Retina (tissue), 1 donor: ENCODE results near the gene DRGX.
A peak's percentile ranks its signal among the peaks of the same experiment; 100 is the strongest.

Experiments
- DNase-seq: peaks from one replicate; pipeline ENCODE4 v3.0.0-alpha.2; 2016

The DRGX gene

DNA sequence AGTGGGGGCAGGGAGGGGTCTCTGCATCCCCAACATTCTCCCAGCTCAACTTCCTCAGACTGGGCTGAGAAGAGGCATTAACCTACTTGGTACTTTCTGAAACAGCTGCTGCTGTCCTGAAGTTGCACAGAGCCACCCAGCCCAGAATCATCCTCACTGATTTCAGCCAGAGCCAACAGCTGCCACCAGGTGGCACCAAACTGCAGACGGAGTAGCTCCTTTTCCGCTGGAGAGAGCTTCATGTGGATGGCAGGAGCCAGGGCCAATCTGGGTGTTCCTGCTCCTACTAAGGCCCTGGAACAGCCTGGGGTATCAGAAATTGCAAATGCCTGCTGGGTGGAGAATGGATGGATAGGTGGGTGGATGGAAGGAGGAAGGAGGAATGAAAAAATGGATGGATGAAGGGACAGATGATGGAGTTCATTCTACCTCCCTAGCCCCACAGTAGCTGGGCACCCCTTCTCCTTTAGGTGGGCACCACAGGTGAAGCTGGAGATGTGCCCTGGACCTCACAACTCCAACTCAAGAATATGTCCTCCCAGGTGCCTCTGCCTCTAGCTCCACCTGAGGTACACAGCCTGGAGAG, 11.8 kb upstream of the DRGX start:
- peak; percentile 84 for DNase-seq

- no peak for DNase-seq
Measured at GRCh38 chr10:49407151-49407550, 11.3 kb upstream of the DRGX start.

- DNase-seq = no peak
Measured at GRCh38 chr10:49404321-49404878, 8.5 kb upstream of the DRGX start.

DNA sequence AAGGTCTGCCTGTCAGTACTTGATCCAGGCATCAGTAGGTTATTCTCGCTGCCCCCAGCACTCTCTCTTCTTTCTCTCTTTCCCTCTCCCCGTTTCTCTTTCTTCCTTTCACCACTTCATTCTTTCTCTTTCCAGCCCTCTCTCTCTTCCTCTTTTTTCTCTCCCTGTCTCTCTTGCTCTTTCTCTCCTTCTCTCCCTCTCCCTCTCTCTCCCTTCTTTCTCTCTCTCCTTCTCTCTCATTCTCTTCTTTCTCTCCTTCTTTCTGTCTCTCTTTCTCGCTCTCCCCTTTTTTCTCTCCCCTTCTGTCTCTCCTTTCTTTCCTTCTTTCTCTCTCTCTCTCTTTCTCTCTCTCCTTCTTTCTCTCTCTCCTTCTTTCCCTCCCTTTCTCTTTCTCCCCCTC, 7.5 kb upstream of the DRGX start:
- DNase-seq = no peak

DNA sequence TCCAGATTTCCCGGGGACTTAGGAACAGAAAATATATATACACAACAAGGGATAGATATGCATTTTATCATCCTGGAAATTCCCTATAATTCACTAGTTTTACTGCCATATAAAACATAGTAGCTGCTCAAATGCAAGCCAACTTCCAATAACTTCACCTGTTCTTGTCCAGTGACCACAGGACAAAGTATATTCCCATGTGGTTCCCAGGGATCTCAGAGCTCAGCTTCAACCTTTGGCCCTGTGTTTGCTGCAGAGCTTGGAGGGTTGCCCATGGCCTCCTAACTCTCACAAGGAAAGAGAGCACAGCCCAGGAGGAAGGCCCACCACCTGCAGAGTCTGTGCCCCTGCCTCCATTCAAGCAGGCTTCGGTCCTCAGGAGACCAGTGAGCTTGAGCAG, 4.5 kb upstream of the DRGX start:
- no peak for DNase-seq

DNA sequence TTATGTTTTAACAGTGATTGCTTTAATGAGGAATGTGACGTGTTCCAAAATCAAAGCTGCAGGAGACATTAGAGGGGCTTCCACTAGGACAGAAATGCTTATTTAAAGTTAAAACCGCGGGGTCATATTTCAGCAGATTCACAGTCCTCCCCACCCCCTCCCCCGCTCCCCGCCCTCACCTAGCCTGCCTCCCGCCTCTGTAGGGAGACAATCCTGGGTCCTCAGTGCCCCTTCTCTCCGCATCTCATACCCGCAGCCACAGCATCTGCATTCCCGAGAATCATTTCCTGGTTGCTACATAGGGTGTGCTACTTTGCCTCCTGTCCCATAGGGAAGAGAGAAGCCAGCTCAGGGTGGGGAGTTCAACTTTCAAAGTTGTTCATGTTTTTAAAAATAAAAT, 3.1 kb upstream of the DRGX start:
- no peak for DNase-seq

DNA sequence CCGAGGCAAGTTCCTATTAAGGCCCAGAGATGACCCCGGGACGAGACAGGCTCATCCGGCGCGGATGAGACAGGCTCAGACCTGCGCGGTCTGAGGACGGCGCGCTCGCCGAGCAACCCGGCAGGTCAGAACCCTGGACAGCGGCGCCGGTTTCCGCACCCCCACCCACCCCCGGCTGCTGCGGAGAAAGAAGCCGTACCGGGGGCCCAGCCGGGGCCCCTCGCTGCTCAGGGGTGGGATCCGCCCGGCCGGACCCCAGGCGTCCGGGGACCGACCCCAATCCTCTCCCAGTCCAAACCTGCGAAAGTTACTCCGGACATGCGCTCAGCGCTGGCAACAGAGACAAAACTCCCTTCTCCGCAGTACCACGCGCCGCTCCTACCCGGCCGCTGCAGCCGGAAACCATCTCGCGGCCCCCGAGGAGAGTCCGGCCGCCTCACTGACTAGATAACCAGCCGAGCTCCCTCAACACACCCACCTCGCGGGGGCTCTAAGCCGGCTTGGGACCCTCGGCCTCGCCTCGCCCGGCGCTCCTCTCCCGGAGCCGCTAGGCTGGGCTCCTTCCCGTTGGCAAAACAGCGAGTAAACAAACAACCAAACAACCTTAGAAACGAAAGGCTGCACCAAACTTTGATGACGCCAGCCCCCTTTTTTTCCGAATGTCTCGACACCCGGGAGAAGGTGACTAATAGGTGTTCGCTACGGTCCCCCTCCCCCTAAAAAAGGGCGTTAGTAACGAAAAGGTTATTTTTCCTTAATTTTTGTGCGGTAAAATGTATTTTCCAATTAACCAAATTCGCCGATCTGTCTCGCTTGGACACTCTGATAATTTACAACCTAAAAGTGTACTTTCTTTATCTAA, 2.3 kb upstream of the DRGX start:
- DNase-seq = peak; percentile 86

DNA sequence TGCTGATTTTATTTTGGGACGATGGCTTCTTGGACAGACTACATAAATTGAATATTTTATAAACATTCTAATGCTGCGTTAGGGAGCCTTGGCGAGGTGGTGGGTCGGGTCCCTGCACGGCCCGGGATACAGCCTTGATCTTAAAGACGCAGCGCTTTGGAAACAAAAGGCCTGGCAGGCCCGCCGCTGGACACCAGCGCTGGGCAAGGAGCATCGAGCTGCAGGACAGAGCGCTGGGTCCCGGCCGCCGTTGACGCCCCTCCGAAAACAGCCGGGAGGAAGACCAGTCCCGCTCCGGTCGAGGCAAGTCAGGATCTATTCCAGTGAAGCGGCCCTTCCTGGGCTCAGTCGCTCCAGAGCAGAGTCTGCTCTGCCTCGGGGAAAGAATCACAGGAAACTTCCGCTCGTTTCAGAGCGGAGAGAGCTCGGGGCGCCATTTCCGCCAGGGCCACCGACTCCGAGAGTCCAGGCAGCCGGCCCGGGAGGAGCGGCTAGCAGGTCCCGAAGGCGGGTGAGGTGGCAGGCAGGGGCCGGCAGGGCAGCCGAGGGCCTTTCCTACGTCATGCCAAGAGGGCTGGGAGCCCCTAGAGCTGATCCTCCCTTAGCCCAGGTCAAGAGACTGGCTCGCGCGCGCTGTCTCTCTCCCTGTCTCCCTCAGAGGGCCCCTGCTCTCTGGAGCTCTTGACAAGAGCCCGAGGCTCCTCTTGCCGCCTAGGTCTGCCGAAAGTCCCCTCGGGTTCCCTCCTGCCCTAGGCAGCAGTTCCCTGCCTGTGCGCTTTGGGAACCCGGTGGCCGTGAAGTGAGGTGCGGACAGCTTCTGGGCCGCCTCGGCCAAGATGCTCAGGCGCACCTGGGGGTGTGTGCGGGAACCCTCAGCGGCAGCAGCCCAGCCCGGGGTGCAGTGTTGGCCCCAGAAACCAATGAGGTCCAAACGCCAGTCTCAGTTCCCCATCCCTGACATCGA, 1.4 kb upstream of the DRGX start:
- peak; percentile 82 for DNase-seq

DNA sequence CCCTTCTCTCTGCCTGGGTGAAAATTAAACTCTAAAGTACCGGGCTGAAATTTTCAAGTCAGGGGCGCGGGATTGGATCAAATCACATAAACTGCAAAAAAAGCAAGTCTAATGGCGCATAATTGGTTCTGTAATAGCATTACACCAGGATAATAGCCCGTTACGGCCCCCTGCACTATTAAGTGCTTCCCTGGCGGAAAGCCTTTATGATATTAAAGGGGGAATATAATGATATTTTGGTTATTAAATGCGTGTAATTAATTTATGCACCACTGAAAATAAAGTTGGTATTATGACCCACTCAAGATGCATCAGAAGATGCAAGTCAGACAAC, 744 bp upstream of the DRGX start:
- no peak for DNase-seq

GRCh38 chr10:49394933-49395740, 752 bp downstream of the DRGX start:
- peak; percentile 72 for DNase-seq

GRCh38 chr10:49393757-49394156, 2.1 kb downstream of the DRGX start:
- no peak for DNase-seq

DNA sequence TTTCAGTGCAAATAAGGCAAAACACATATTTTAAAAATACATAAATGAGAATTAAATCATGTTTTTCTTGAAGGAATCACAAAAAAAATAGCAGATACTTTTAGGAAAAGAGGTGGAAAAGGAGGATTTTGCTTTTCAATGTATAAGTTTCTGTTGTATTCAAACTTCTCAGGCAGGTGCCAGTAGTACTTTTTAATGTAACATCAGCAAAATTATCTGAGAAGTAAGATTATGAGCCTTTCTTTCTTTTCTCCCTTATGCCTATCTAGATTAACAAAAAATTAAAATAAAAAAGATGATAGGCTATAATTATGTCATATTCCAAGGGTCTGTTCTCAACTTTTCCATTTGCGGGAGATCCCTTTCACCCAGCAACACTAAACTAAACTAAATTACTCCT, 2.6 kb downstream of the DRGX start:
- no peak for DNase-seq

DNA sequence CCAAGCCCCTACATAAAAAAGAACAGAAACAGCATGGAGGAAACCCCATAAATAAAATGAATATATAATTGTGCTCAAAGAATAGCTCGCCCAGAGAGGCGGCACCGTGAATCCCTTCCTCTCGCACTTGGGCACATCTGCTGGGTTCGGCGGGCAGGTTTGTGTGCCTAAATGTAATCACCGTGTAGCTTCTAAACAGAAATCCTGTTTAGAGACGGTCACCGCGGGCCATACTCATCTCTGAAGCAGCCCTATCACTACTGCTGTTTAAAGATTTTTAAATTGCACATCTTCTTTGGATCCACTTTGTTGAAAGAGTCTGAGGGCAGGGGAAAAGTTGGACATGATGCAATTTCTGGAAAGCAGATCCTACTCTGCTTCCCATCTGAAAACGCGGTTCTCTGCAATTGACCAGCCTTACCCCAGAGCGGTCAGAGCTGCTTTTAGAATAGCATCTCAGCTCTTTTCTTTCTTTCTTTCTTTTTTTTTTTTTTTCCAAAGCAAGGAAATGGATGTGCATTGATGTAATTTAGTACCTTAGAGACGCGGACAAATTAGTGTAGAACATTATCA, 6.4 kb downstream of the DRGX start:
- DNase-seq = no peak

GRCh38 chr10:49388161-49388560, 7.7 kb downstream of the DRGX start:
- DNase-seq = no peak

GRCh38 chr10:49387071-49387470, 8.8 kb downstream of the DRGX start:
- DNase-seq = no peak

DNA sequence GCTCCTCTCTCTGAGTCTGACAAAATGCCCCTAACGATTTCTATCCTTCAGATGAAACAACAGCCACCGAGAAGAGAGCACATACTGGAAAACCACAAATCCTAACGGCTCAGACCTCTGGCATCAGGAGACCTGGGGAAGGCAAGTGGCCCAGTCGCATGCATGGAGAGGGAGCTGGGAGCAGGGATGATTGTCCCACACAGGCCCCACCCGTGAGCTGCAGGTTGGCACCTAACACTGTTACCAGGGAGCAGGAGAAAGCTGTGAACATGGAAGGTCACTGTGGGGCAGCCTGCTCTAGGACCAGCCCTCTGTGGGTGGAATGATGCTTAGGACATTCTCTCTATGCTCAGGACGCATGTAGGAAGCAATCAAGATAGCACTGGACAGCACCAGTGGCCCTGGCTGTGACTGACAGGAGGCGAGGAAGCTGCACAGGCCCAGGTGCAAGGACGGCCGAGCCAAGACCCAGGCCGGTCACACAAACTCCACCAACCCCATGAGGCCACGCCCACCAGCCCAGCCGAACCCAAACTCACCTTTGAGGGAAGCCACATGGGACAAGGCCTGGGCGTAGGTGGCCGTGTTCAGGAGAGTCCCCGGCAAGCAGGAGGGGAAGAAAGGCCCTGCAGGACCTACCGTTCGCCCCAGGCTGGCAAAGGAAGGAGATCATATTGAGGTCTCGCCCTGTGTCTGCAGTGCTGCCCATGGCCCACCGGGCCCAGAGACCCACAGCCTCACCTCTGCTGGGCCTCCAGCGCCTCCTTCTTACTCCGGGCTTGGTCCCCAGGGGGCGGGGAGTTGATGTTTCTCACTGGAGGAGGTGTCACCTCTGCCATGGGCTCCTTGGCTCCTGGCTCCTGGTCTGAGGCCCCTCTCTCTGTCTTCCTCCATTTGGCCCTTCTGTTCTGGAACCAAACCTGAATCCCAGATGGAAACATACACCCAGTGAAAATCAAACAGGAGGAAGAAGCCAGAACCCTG, 9.7 kb downstream of the DRGX start:
- DNase-seq = no peak

- no peak for DNase-seq
Measured at GRCh38 chr10:49384268-49384953, 11.5 kb downstream of the DRGX start.

GRCh38 chr10:49383853-49384252, 12.0 kb downstream of the DRGX start:
- no peak for DNase-seq

GRCh38 chr10:49382826-49383225, 13.1 kb downstream of the DRGX start:
- no peak for DNase-seq

GRCh38 chr10:49382226-49382625, 13.7 kb downstream of the DRGX start:
- DNase-seq = no peak
